PC-3 (cell line): ENCODE data around the gene KCNH4. TPM values are rescaled to one million over a fixed set of nuclear protein-coding genes. Genes with fewer than 3 reads are reported as not detected.

Experiments used
- ATAC-seq: fragments of 200-7000 bp; cut with Tn5 transposase; 2 replicates; pipeline ENCODE4 v1.9.1; 2020; ENCODE audit warnings: mild to moderate bottlenecking, moderate library complexity
- BruUV-seq: library from RNA; stranded (reverse); fragments of 400-500 nt; replicated peaks from 2 replicates; lab custom pipeline; 2021; lab: Mats Ljungman, UMichigan
- CTCF ChIA-PET: fragments of 300-600 bp; sonication (Branson Sonifier 250); formaldehyde crosslinking; loops from one replicate; lab custom pipeline; 2022; ENCODE audit warnings: antibody characterized with exemption; lab: Charles Lee
- POLR2A ChIA-PET: fragments of 300-600 bp; sonication (Branson Sonifier 250); formaldehyde crosslinking; loops from one replicate; lab custom pipeline; 2022; ENCODE audit warnings: antibody characterized with exemption; ENCODE audit not compliant: unreplicated experiment; lab: Charles Lee
- DNase-seq: peaks from one replicate; pipeline ENCODE4 v3.0.0-alpha.2; 2015
- H2AFZ ChIP-seq: fragments of 300-600 bp; sonication (generic); 2 replicates; pipeline ENCODE4 v1.6.0; 2016; ENCODE audit warnings: antibody characterized with exemption, low read length
- H3F3A ChIP-seq: fragments of 300-600 bp; sonication (generic); one replicate; pipeline ENCODE4 v1.6.0; 2017; ENCODE audit warnings: antibody characterized with exemption, low read length, control low read depth, mild to moderate bottlenecking; ENCODE audit not compliant: unreplicated experiment
- H3K27ac ChIP-seq: fragments of 300-600 bp; sonication (generic); 2 replicates; pipeline ENCODE4 v1.5.1; 2016; ENCODE audit warnings: mild to moderate bottlenecking, low read length
- H3K27me3 ChIP-seq: fragments of 300-600 bp; sonication (generic); 2 replicates; pipeline ENCODE4 v1.6.1; 2016; ENCODE audit warnings: low read length, mixed read lengths
- H3K36me3 ChIP-seq: fragments of 300-600 bp; sonication (generic); 2 replicates; pipeline ENCODE4 v1.6.1; 2016; ENCODE audit warnings: low read depth, mixed run types, low read length, mixed read lengths
- H3K4me1 ChIP-seq: fragments of 300-600 bp; sonication (generic); 2 replicates; pipeline ENCODE4 v1.5.1; 2016; ENCODE audit warnings: low read length; ENCODE audit not compliant: insufficient read depth
- H3K4me2 ChIP-seq: fragments of 300-600 bp; sonication (generic); 2 replicates; pipeline ENCODE4 v1.6.0; 2016; ENCODE audit warnings: low read length
- H3K4me3 ChIP-seq: fragments of 300-600 bp; sonication (generic); 2 replicates; pipeline ENCODE4 v1.5.1; 2016; ENCODE audit warnings: mild to moderate bottlenecking, low read length, mixed read lengths
- H3K79me2 ChIP-seq: fragments of 300-600 bp; sonication (generic); 2 replicates; pipeline ENCODE4 v1.6.1; 2017; ENCODE audit warnings: low read length, mixed read lengths
- H3K9ac ChIP-seq: fragments of 300-600 bp; sonication (generic); 2 replicates; pipeline ENCODE4 v1.6.0; 2016; ENCODE audit warnings: mild to moderate bottlenecking, low read length
- H3K9me2 ChIP-seq: fragments of 300-600 bp; sonication (generic); replicated peaks from 2 replicates; pipeline ENCODE4 v1.6.1; 2016; ENCODE audit warnings: mixed run types, low read length, mixed read lengths
- H3K9me3 ChIP-seq: fragments of 300-600 bp; sonication (generic); 2 replicates; pipeline ENCODE4 v1.6.1; 2016; ENCODE audit warnings: low read length, mixed read lengths
- H4K20me1 ChIP-seq: fragments of 300-600 bp; sonication (generic); 2 replicates; pipeline ENCODE4 v1.6.1; 2016; ENCODE audit warnings: low read length, mixed read lengths
- EZH2 ChIP-seq: fragments of 300-600 bp; sonication (generic); IDR thresholded peaks from one replicate; pipeline ENCODE4 v1.6.1; 2017; ENCODE audit warnings: antibody characterized with exemption, mild to moderate bottlenecking, low read length; ENCODE audit not compliant: unreplicated experiment
- EZH2phosphoT487 ChIP-seq: fragments of 300-600 bp; sonication (generic); IDR thresholded peaks from 2 replicates; pipeline ENCODE4 v1.6.1; 2018; ENCODE audit warnings: mild to moderate bottlenecking, antibody characterized with exemption, low read length, borderline replicate concordance
- intact Hi-C: fragments of 100-400 bp; cut with micrococcal nuclease; formaldehyde crosslinking; loops from 2 replicates; pipeline ENCODE4 v1.9.0; 2023
- total RNA-seq: library from RNA; depleted of rRNA; stranded (reverse); fragments of >200 nt; gene quantifications from 2 replicates; pipeline ENCODE4 v1.2.3, GENCODE V29; 2014
- TF ChIP-seq, protein P1 (sequence below): fragments of 300-600 bp; sonication (generic); conservative IDR thresholded peaks from 2 replicates; pipeline ENCODE4 v1.5.1; 2017; ENCODE audit warnings: antibody characterized with exemption, low read depth, mild to moderate bottlenecking, low read length

The KCNH4 gene
- total RNA-seq, 1 experiment from 2014 or later: not detected

DNA sequence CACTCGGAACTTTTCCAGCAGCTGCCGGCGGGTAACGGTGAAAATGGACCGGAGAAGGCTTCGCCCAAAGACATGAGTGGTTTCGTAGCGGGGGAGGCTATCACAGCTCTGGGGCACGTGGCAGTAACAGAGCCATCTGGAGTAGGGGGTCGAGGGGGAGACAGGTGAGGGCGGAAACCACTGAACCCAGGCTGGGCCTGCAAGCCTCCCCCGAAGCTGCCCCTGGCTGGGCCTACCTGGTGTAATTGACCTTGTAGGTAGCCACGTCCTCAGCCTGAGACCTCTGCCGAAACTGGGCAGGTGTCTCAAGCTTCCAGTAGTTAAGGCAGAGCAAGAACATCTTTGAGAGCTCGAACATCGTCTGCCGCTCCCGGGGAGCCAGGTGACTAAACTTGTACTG is 61.6 kb downstream of the KCNH4 start:
- ChIA-PET POLR2A (no interaction called here), CTCF (no interaction called here)
- no peaks in the 10 kb centered on the region for H3F3A ChIP-seq
- H3K9me2 ChIP-seq: no peaks in the 10 kb centered on the region
- H3K4me3 ChIP-seq: no peak overlapping the region
- H2AFZ ChIP-seq: no peak overlapping the region
- no peaks in the 10 kb centered on the region for H3K4me1 ChIP-seq
- no peak overlapping the region for H3K9ac ChIP-seq
- no peaks in the 10 kb centered on the region for H3K79me2 ChIP-seq
- H3K27ac ChIP-seq: no peak overlapping the region
- BruUV-seq: no TSS peak
- H3K27me3 ChIP-seq: no peaks in the 10 kb centered on the region
- no peaks in the 10 kb centered on the region for H3K36me3 ChIP-seq
- intact Hi-C loops: no loop called here
- no peaks in the 10 kb centered on the region for H3K9me3 ChIP-seq
- H3K4me2 ChIP-seq: no peak overlapping the region
- no peaks in the 10 kb centered on the region for H4K20me1 ChIP-seq
- DNase-seq: no peak
- ATAC-seq: no peak
- no peak for TF ChIP-seq EZH2

DNA sequence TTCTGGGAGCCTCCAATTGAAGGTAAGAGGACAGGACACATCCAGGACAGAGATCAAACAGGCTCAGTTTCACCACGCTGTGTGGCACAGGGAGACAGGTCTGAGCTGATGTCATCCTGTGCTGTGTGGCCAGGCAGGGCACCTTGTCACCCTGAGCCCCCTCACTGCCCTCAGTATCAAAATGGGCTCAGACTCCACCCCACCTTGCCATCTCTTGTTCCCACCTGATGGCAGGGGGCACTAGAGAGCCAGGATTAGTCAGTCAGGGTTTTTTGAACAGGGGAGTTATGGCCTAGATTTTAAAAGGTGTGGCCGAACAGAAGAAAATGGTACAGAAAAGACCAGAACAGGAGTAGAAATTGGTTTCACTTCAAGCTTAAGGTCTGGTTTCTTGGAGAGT is 62.4 kb downstream of the KCNH4 start:
- H3K79me2 ChIP-seq: no peaks in the 10 kb centered on the region
- intact Hi-C loops: no loop called here
- H3K9me2 ChIP-seq: no peaks in the 10 kb centered on the region
- H3F3A ChIP-seq: no peaks in the 10 kb centered on the region
- no TSS peak for BruUV-seq
- no peaks in the 10 kb centered on the region for H4K20me1 ChIP-seq
- no peak overlapping the region for H3K9ac ChIP-seq
- no peak overlapping the region for H3K27ac ChIP-seq
- H2AFZ ChIP-seq: no peak overlapping the region
- TF ChIP-seq EZH2phosphoT487 (no peak), EZH2 (no peak)
- TF ChIP-seq, protein P1, sequence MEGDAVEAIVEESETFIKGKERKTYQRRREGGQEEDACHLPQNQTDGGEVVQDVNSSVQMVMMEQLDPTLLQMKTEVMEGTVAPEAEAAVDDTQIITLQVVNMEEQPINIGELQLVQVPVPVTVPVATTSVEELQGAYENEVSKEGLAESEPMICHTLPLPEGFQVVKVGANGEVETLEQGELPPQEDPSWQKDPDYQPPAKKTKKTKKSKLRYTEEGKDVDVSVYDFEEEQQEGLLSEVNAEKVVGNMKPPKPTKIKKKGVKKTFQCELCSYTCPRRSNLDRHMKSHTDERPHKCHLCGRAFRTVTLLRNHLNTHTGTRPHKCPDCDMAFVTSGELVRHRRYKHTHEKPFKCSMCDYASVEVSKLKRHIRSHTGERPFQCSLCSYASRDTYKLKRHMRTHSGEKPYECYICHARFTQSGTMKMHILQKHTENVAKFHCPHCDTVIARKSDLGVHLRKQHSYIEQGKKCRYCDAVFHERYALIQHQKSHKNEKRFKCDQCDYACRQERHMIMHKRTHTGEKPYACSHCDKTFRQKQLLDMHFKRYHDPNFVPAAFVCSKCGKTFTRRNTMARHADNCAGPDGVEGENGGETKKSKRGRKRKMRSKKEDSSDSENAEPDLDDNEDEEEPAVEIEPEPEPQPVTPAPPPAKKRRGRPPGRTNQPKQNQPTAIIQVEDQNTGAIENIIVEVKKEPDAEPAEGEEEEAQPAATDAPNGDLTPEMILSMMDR: no peak
- no peak overlapping the region for H3K4me3 ChIP-seq
- ATAC-seq (no peak), DNase-seq (no peak)
- ChIA-PET CTCF (no interaction called here), POLR2A (no interaction called here)
- H3K4me2 ChIP-seq: no peak overlapping the region
- no peaks in the 10 kb centered on the region for H3K9me3 ChIP-seq
- H3K4me1 ChIP-seq: no peaks in the 10 kb centered on the region
- H3K27me3 ChIP-seq: no peaks in the 10 kb centered on the region
- H3K36me3 ChIP-seq: no peaks in the 10 kb centered on the region

DNA sequence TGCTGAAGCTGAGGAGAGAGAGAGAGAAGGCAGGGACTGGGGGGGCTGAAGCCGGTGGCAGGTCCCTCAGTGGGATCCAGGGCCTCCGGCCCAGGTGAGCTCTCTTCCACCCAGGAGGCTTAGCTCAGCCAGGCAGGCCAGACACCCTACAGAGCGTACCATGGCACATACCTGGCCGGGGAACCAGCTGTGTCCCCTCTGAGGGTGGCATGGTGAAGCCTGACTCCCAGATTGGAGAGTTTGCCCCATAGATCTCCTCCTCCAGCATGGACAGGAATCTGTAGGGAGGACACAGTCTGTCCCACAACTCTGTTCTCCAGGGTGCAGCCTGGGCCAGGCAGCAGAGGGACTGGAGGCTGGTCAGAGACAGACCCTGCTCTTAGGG is 62.8 kb downstream of the KCNH4 start:
- Histone ChIP-seq H4K20me1 (no peaks in the 10 kb centered on the region), H3K4me2 (no peak overlapping the region), H3K9me3 (no peaks in the 10 kb centered on the region), H3K79me2 (no peaks in the 10 kb centered on the region), H3F3A (no peaks in the 10 kb centered on the region), H3K9ac (no peak overlapping the region), H3K9me2 (no peaks in the 10 kb centered on the region), H3K27me3 (no peaks in the 10 kb centered on the region), H3K4me1 (no peaks in the 10 kb centered on the region), H3K27ac (no peak overlapping the region), H3K36me3 (no peaks in the 10 kb centered on the region), H2AFZ (no peak overlapping the region), H3K4me3 (no peak overlapping the region)
- CTCF ChIA-PET: no interaction called here
- intact Hi-C loops: no loop called here
- POLR2A ChIA-PET: no interaction called here
- DNase-seq: no peak
- no TSS peak for BruUV-seq
- no peak for ATAC-seq
- TF ChIP-seq, protein P1: no peak
- TF ChIP-seq EZH2phosphoT487 (no peak), EZH2 (no peak)
